HL-60 (cell line): Measurements from ENCODE around the gene TIPIN.

ENCODE experiments used
- DNase-seq, 2 experiments: peaks; one replicate each; pipeline ENCODE4 v3.0.0-alpha.2; 2010 to 2020; ENCODE audit warnings: low read depth in 1 of 2, low spot score in 1 of 2
- H3K27ac ChIP-seq: fragments of 250-450 bp; sonication (Bioruptor Pico); replicated peaks from 2 replicates; pipeline ENCODE4 v1.5.1; 2020; ENCODE audit warnings: mild to moderate bottlenecking, moderate library complexity
- H3K27me3 ChIP-seq: fragments of 250-450 bp; sonication (Bioruptor Pico); 2 replicates; pipeline ENCODE4 v1.5.1; 2021; ENCODE audit warnings: mild to moderate bottlenecking, moderate library complexity; ENCODE audit not compliant: insufficient read depth, poor library complexity, severe bottlenecking
- H3K4me3 ChIP-seq: replicated peaks from 2 replicates; pipeline ENCODE4 v1.5.1; 2011; ENCODE audit warnings: mild to moderate bottlenecking, control low read depth, low read length; ENCODE audit not compliant: insufficient read depth
- GABPA ChIP-seq: IDR thresholded peaks from 2 replicates; pipeline ENCODE4 v1.6.1; 2012; ENCODE audit warnings: low read depth
- POLR2AphosphoS5 ChIP-seq: IDR thresholded peaks from 2 replicates; pipeline ENCODE4 v1.6.1; 2012; ENCODE audit warnings: low read depth
- SPI1 ChIP-seq: IDR thresholded peaks from 2 replicates; pipeline ENCODE4 v1.6.1; 2012; ENCODE audit warnings: low read depth, mild to moderate bottlenecking, borderline replicate concordance
- TF ChIP-seq, protein P1 (sequence below): IDR thresholded peaks from one replicate; pipeline ENCODE4 v1.5.1; 2011; ENCODE audit warnings: low read length, control low read depth, inconsistent platforms; ENCODE audit not compliant: insufficient read depth
- TF ChIP-seq, protein P2 (sequence below): IDR thresholded peaks from 2 replicates; pipeline ENCODE4 v1.6.1; 2012; ENCODE audit warnings: low read depth; ENCODE audit not compliant: insufficient replicate concordance

TIPIN gene

DNA sequence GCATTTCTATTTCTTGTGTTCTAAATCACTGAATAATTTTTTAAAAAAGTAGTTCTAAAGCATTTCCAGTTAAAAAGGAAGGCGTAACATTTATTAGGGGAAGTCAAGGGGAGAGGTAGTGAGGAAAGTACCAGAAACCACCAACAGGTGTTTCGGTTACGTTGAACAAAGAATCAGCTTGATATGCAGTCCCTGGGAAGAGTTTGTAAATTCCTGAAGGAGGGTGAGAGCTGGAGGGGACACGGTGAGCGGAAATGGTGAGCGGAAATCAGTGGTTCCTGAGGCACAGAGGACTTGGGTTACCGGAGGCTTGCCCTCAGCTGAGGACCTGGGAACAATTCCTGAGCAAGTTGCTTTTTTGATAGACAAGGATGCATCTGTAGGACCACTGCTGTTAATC is 48.0 kb upstream of the TIPIN start:
- Histone ChIP-seq H3K27ac (0 out of 2 replicates have a peak overlapping the region, but pooled peaks have one; percentile 19), H3K27me3 (no peaks in the 10 kb centered on the region), H3K4me3 (no peak overlapping the region)
- TF ChIP-seq POLR2AphosphoS5 = no peak
- TF ChIP-seq SPI1 = peak; percentile 45; the same call in 1 of the 2 replicates
- TF ChIP-seq, protein P1, sequence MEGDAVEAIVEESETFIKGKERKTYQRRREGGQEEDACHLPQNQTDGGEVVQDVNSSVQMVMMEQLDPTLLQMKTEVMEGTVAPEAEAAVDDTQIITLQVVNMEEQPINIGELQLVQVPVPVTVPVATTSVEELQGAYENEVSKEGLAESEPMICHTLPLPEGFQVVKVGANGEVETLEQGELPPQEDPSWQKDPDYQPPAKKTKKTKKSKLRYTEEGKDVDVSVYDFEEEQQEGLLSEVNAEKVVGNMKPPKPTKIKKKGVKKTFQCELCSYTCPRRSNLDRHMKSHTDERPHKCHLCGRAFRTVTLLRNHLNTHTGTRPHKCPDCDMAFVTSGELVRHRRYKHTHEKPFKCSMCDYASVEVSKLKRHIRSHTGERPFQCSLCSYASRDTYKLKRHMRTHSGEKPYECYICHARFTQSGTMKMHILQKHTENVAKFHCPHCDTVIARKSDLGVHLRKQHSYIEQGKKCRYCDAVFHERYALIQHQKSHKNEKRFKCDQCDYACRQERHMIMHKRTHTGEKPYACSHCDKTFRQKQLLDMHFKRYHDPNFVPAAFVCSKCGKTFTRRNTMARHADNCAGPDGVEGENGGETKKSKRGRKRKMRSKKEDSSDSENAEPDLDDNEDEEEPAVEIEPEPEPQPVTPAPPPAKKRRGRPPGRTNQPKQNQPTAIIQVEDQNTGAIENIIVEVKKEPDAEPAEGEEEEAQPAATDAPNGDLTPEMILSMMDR = no peak
- no peak for TF ChIP-seq GABPA
- TF ChIP-seq, protein P2, sequence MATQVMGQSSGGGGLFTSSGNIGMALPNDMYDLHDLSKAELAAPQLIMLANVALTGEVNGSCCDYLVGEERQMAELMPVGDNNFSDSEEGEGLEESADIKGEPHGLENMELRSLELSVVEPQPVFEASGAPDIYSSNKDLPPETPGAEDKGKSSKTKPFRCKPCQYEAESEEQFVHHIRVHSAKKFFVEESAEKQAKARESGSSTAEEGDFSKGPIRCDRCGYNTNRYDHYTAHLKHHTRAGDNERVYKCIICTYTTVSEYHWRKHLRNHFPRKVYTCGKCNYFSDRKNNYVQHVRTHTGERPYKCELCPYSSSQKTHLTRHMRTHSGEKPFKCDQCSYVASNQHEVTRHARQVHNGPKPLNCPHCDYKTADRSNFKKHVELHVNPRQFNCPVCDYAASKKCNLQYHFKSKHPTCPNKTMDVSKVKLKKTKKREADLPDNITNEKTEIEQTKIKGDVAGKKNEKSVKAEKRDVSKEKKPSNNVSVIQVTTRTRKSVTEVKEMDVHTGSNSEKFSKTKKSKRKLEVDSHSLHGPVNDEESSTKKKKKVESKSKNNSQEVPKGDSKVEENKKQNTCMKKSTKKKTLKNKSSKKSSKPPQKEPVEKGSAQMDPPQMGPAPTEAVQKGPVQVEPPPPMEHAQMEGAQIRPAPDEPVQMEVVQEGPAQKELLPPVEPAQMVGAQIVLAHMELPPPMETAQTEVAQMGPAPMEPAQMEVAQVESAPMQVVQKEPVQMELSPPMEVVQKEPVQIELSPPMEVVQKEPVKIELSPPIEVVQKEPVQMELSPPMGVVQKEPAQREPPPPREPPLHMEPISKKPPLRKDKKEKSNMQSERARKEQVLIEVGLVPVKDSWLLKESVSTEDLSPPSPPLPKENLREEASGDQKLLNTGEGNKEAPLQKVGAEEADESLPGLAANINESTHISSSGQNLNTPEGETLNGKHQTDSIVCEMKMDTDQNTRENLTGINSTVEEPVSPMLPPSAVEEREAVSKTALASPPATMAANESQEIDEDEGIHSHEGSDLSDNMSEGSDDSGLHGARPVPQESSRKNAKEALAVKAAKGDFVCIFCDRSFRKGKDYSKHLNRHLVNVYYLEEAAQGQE = no peak
- DNase-seq = peak in 1 of 2 experiments; percentile 36

DNA sequence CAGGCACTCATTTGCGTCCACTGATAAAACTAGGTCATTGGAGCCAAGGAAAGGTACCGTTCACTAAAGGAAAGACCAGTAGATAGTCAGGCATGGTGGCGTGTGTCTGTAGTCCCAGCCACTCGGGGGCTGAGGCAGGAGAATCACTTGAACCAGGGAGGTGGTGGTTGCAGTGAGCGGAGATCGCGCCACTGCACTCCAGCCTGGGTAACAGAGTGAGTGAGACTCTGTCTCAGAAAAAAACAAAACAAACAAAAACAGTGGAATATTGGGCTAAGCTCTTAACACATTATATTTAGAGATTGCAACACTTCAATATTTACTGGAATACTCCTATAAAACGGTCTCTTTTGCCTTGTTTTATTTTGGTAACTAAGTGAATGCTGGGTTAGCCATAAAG is 47.6 kb upstream of the TIPIN start:
- no peak for TF ChIP-seq SPI1
- TF ChIP-seq, protein P2 = no peak
- TF ChIP-seq GABPA = no peak
- TF ChIP-seq POLR2AphosphoS5 = no peak
- TF ChIP-seq, protein P1 = no peak
- no peak for DNase-seq
- H3K27ac ChIP-seq = 0 out of 2 replicates have a peak overlapping the region, but pooled peaks have one; percentile 19

DNA sequence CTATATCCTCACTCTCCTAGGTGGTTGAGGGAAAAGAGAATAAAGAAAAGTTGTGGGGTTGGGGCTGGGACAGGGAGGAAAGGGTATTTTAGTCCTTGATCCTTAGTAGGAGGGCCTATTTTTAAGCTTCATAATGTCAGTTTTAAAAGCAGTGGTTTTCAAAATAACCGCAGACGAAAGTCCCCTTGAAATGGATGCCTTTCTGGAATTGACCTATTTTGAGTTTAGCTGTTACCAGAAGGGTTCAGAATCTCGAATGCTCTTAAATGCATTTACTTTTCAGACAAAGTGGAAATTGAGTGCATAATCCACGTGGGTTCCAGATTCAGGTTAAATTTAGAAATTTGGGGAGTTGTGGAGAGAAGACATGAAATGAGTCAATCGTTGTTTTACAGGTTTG is 46.8 kb upstream of the TIPIN start:
- DNase-seq = no peak
- TF ChIP-seq POLR2AphosphoS5 = no peak
- TF ChIP-seq GABPA = no peak
- no peak for TF ChIP-seq SPI1
- TF ChIP-seq, protein P1 = no peak
- TF ChIP-seq, protein P2 = no peak
- H3K27ac ChIP-seq = no peak overlapping the region
- no peak overlapping the region for H3K4me3 ChIP-seq
- no peaks in the 10 kb centered on the region for H3K27me3 ChIP-seq

More for the DNA sequence above, 47.6 kb upstream of the TIPIN start:
- no peak overlapping the region for H3K4me3 ChIP-seq
- no peaks in the 10 kb centered on the region for H3K27me3 ChIP-seq
